PC-3 (cell line): ENCODE results near the gene SLC16A12.

Source experiments
- CTCF ChIP-seq: fragments of 300-600 bp; sonication (generic); conservative IDR thresholded peaks from 2 replicates; pipeline ENCODE4 v1.5.1; 2017; ENCODE audit warnings: antibody characterized with exemption, low read depth, mild to moderate bottlenecking, low read length
- EZH2 ChIP-seq: fragments of 300-600 bp; sonication (generic); IDR thresholded peaks from one replicate; pipeline ENCODE4 v1.6.1; 2017; ENCODE audit warnings: antibody characterized with exemption, mild to moderate bottlenecking, low read length; ENCODE audit not compliant: unreplicated experiment
- EZH2phosphoT487 ChIP-seq: fragments of 300-600 bp; sonication (generic); IDR thresholded peaks from 2 replicates; pipeline ENCODE4 v1.6.1; 2018; ENCODE audit warnings: mild to moderate bottlenecking, antibody characterized with exemption, low read length, borderline replicate concordance

DNA sequence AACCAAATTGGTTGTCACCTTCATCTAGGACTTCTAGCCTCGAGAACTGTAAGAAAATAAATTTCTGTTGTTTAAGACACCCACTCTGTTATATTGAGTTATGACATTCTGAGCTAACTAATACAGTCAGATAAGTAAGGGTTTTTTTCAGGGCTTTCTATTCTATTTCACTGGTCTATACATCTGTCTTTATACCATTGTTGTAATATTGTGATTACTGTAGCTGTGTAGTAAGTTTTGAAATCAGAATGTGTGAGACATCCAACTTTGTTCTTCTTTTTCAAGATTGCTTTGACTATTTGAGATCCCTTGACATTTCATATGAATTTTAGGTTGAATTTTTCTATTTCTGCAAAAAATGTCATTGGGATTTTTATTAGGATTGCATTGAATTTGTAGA lies 135.4 kb downstream of the SLC16A12 start:
- TF ChIP-seq EZH2 (no peak), CTCF (no peak), EZH2phosphoT487 (no peak)
